Heart left ventricle (tissue), 16 donors: ENCODE data around the gene NFATC1. TPM values are rescaled to one million over a fixed set of nuclear protein-coding genes. Genes with fewer than 3 reads are reported as not detected.

Source experiments
- ATAC-seq, 4 donors: fragments of 200-7000 bp; cut with Tn5 transposase; one replicate each; pipeline ENCODE4 v1.9.1; 2020 to 2022; ENCODE audit warnings: moderate library complexity in 4 of 4, mild to moderate bottlenecking in 3 of 4, moderate number of reproducible peaks in 1 of 4
- DNase-seq, 5 donors: peaks; one replicate each; pipeline ENCODE4 v3.0.0-alpha.2; 2020
- H3K27ac ChIP-seq, 12 donors: fragments of 200-600 bp; sonication (generic) in 4 of 12; one replicate each; pipeline versions ENCODE4 v1.5.0 to v1.8.0; 2016 to 2022; ENCODE audit warnings: mild to moderate bottlenecking in 2 of 12
- H3K27me3 ChIP-seq, 9 donors: fragments of 200-600 bp; sonication (generic) in 2 of 9; one replicate each; pipeline versions ENCODE4 v1.5.1 to v1.8.0; 2016 to 2022; ENCODE audit warnings: mild to moderate bottlenecking in 3 of 9
- H3K36me3 ChIP-seq, 9 donors: fragments of 200-600 bp; sonication (generic) in 2 of 9; one replicate each; pipeline versions ENCODE4 v1.5.0 to v1.8.0; 2018 to 2022; ENCODE audit warnings: mild to moderate bottlenecking in 2 of 9
- H3K4me1 ChIP-seq, 12 donors: fragments of 200-600 bp; sonication (generic) in 4 of 12; one replicate each; pipeline versions ENCODE4 v1.5.0 to v1.8.0; 2016 to 2022; ENCODE audit warnings: mild to moderate bottlenecking in 3 of 12
- H3K4me3 ChIP-seq, 12 donors: fragments of 200-600 bp; sonication (generic) in 4 of 12; one replicate each; pipeline versions ENCODE4 v1.5.0 to v1.8.0; 2017 to 2022; ENCODE audit warnings: mild to moderate bottlenecking in 9 of 12, moderate library complexity in 4 of 12
- H3K9me3 ChIP-seq, 12 donors: fragments of 200-600 bp; sonication (generic) in 4 of 12; one replicate each; pipeline versions ENCODE4 v1.5.0 to v1.8.0; 2016 to 2022; ENCODE audit warnings: mild to moderate bottlenecking in 1 of 12
- CTCF ChIP-seq, 12 donors: fragments of 200-600 bp; sonication (generic) in 4 of 12; IDR thresholded peaks; one replicate each; pipeline versions ENCODE4 v1.5.0 to v1.8.0; 2018 to 2022; ENCODE audit warnings: antibody characterized with exemption in 12 of 12, mild to moderate bottlenecking in 5 of 12
- POLR2A ChIP-seq, 2 donors: fragments of 450-650 bp; IDR thresholded peaks; one replicate each; pipeline ENCODE4 v1.6.1; 2017; ENCODE audit warnings: antibody characterized with exemption in 2 of 2, mild to moderate bottlenecking in 2 of 2, moderate library complexity in 2 of 2
- WGBS, 4 donors: extraction: QIAGEN DNeasy Blood & Tissue Kit in 2 of 4; methylation state at CpG; one replicate each; pipeline versions ENCODE4 v1.1.5 to v1.1.7; 2013 to 2018; 5-methylcytosine and 5-hydroxymethylcytosine counted together
- intact Hi-C, 10 donors: fragments of 100-400 bp; cut with DNase I; formaldehyde crosslinking; loops; one replicate each; pipeline versions ENCODE4 v1.11.1 to v1.14.2; 2022
- polyA plus RNA-seq, 2 donors: library from polyadenylated mRNA; stranded (reverse); fragments of 200-250 nt; gene quantifications; one replicate each; pipeline ENCODE4 v1.2.3, GENCODE V29; 2013
- total RNA-seq, 9 donors: library from RNA; depleted of rRNA in 2 of 9; stranded (reverse); fragments of >200 nt in 2 of 9; fragmentation: NEBNext Ultra II Directional in 3 of 9; extraction: Animal tissue kit (Norgen Biotek cat#: 25700) in 3 of 9; gene quantifications; one replicate each; pipeline versions ENCODE4 v1.1.0 to v1.2.4, GENCODE V29; 2016 to 2023
- donor health status: ischemic (EF 13 %, LVEDD 7.1; RV severe dilation, severe dysfunction).
- donor health status: healthy with polysubstance abuse.
- donor health status: DM: no; HTN: yes; CAD: no.
- donor health status: DM: no; HTN: no; CAD: no.
- donor health status: ischemic (EF 25% LVEDD 6.9; RV normal size, moderate dysfunction).
- donor health status: ischemic (EF 25% LVEDD 5.7; RV mildly dilated, moderate dysfunction).
- donor health status: healthy.
- donor health status: DM: yes; HTN: yes; CAD: no.
- donor health status: ischemic (EF 35%, LVEDD 5.7; RV mildly dilated, moderate dysfunction).
- donor health status: nonischemic (EF 11% LVEDD 7.7; RV severe dilation, severe dysfunction).
- donor health status: DM: yes; HTN: yes; CAD: no.
- donor health status: PGD.
- donor health status: ischemic (EF 29% LVEDD 5.4; RV normal size, mild dysfunction).
- donor health status: nonischemic (EF 23%, LVEDD 6.1; RV moderate dilation, normal function).

NFATC1 gene
- total and polyA plus RNA-seq, 11 donors = 6.5 to 26.7 (median 15.3) TPM

- ATAC-seq = no peak
- DNase-seq = peak in 2 of 5 donors; percentile 9 to 43
Observed at GRCh38 chr18:79528316-79528695, 132.6 kb downstream of the NFATC1 start.

GRCh38 chr18:79528846-79529245, 133.1 kb downstream of the NFATC1 start:
- Histone ChIP-seq H3K36me3 (peaks cover 0 to 23% (median 11%) of the 10 kb centered on the region in 9 donors), H3K27me3 (peaks cover 0 to 7% (median 0%) of the 10 kb centered on the region in 9 donors), H3K27ac (no peak overlapping the region), H3K4me1 (peaks cover 0 to 21% (median 12%) of the 10 kb centered on the region in 12 donors), H3K4me3 (no peak overlapping the region), H3K9me3 (no peaks in the 10 kb centered on the region)
- 51 to 58% (median 56%) methylated on average over 26 of the region's 26 CpGs for WGBS, 4 donors
- TF ChIP-seq POLR2A (IDR thresholded peaks at IDR 0.05) = no peak
- TF ChIP-seq CTCF (IDR thresholded peaks at IDR 0.05) = peak; percentile 83 to 95 (median 91)
- DNase-seq (peak; percentile 53 to 70 (median 67)), ATAC-seq (peak; percentile 18 to 60 (median 42))
- intact Hi-C loops = loop anchor here (1.0 to 5.0 kb wide), 7 partner anchors 113 to 150 kb away; partner anchors contain the start of gene NFATC1 (in 5 of the 10)

More at GRCh38 chr18:79528316-79528695, 132.6 kb downstream of the NFATC1 start:
- no peak for TF ChIP-seq CTCF (IDR thresholded peaks at IDR 0.05)
- no peak for TF ChIP-seq POLR2A (IDR thresholded peaks at IDR 0.05)
- Histone ChIP-seq H3K9me3 (no peaks in the 10 kb centered on the region), H3K4me3 (no peak overlapping the region), H3K27me3 (peaks cover 0 to 7% (median 0%) of the 10 kb centered on the region in 9 donors), H3K36me3 (peaks cover 0 to 23% (median 11%) of the 10 kb centered on the region in 9 donors), H3K4me1 (peaks cover 0 to 26% (median 12%) of the 10 kb centered on the region in 12 donors), H3K27ac (no peak overlapping the region)
- intact Hi-C loops = loop anchor here (1.0 to 5.0 kb wide), 7 partner anchors 114 to 150 kb away; partner anchors contain the start of gene NFATC1 (in 5 of the 10)
- WGBS, 4 donors = 95 to 96% (median 96%) methylated on average over 17 of the region's 17 CpGs

GRCh38 chr18:79529296-79529695, 133.6 kb downstream of the NFATC1 start:
- Histone ChIP-seq H3K4me3 (no peak overlapping the region), H3K27me3 (peaks cover 0 to 7% (median 0%) of the 10 kb centered on the region in 9 donors), H3K27ac (no peak overlapping the region), H3K9me3 (no peaks in the 10 kb centered on the region), H3K36me3 (peaks cover 0 to 23% (median 11%) of the 10 kb centered on the region in 9 donors), H3K4me1 (peaks cover 0 to 19% (median 12%) of the 10 kb centered on the region in 12 donors)
- intact Hi-C loops = loop anchor here in 9 of 10 donors (2.0 to 5.0 kb wide), 5 partner anchors 113 to 150 kb away; partner anchors contain the start of gene NFATC1 (in 5 of the 9)
- 93 to 96% (median 94%) methylated on average over 20 of the region's 20 CpGs for WGBS, 4 donors
- ATAC-seq (no peak), DNase-seq (no peak)
- TF ChIP-seq POLR2A (IDR thresholded peaks at IDR 0.05) (no peak), CTCF (IDR thresholded peaks at IDR 0.05) (no peak)

DNA sequence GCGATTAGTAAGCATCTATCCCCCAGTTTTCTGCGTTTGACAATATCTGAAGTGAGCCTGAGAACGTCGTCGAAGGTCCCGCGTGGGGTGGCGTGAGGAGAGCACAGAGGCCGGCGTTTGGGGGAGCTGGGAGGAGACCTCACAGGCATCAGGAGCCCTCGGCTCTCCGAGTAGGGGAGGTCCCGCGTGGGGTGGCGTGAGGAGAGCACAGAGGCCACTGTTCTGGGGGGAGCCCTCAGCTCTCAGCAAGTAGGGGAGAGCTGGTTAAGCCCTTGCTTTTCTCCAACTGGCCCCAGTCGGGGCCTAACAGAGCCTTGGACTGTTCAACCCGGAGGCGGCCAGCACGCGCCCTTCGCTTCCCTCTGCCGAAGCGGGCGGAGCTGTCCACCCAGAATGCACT, 134.3 kb downstream of the NFATC1 start:
- Histone ChIP-seq H3K27me3 (peaks cover 0 to 7% (median 0%) of the 10 kb centered on the region in 9 donors), H3K9me3 (no peaks in the 10 kb centered on the region), H3K4me1 (peaks cover 0 to 19% (median 12%) of the 10 kb centered on the region in 12 donors), H3K4me3 (no peak overlapping the region), H3K36me3 (peaks cover 0 to 23% (median 11%) of the 10 kb centered on the region in 9 donors), H3K27ac (no peak overlapping the region)
- intact Hi-C loops = loop anchor here in 9 of 10 donors (2.0 to 5.0 kb wide), 5 partner anchors 112 to 151 kb away; partner anchors contain the start of gene NFATC1 (in 5 of the 9)
- ATAC-seq (no peak), DNase-seq (peak in 2 of 5 donors; percentile 18 to 51)
- TF ChIP-seq CTCF (IDR thresholded peaks at IDR 0.05) = no peak
- TF ChIP-seq POLR2A (IDR thresholded peaks at IDR 0.05) = no peak
- 91 to 96% (median 94%) methylated on average over 24 of the region's 24 CpGs for WGBS, 4 donors
